ENCODE data around the gene NSUN4.
A peak's percentile ranks its signal among the peaks of the same experiment; 100 is the strongest.

NSUN4 gene

GRCh38 chr1:46394108-46394871, 53.7 kb downstream of the NSUN4 start, which contains the start of gene FAAH:
Gene FAAH, plus strand, starts transcription at chr1:46394317. Its CDS starts 32 bp downstream, at chr1:46394349.
- no peaks in the 10 kb centered on the region for H3K36me3 ChIP-seq
- no peak for TF ChIP-seq CTCF (IDR thresholded peaks at IDR 0.05)
- H3K27me3 ChIP-seq: peaks cover 16% of the 10 kb centered on the region
- H3K27ac ChIP-seq: peak within 1 kb of the TSS; percentile 34
- peak within 1 kb of the TSS; percentile 64 to 65 for H3K4me3 ChIP-seq (ENCODE audit: low read depth in 1 of 2, low read length in 1 of 2)
- no peaks in the 10 kb centered on the region for H3K9me3 ChIP-seq
- peaks cover 17 to 18% of the 10 kb centered on the region in 2 experiments for H3K4me1 ChIP-seq (ENCODE audit: control insufficient read depth in 1 of 2, insufficient read depth in 1 of 2, low read depth in 1 of 2, low read length in 1 of 2)

- Histone ChIP-seq H3K36me3 (no peaks in the 10 kb centered on the region), H3K27me3 (peaks cover 16% of the 10 kb centered on the region), H3K27ac (no peak overlapping the region), H3K4me1 (ENCODE audit: control insufficient read depth in 1 of 2, insufficient read depth in 1 of 2, low read depth in 1 of 2, low read length in 1 of 2) (peaks cover 17 to 18% of the 10 kb centered on the region in 2 experiments), H3K4me3 (ENCODE audit: low read depth in 1 of 2, low read length in 1 of 2) (peak overlapping the region; percentile 64 to 65), H3K9me3 (no peaks in the 10 kb centered on the region)
- TF ChIP-seq CTCF (IDR thresholded peaks at IDR 0.05): no peak
These were observed 54.4 kb downstream of the NSUN4 start for GRCh38 chr1:46394872-46395465.

DNA sequence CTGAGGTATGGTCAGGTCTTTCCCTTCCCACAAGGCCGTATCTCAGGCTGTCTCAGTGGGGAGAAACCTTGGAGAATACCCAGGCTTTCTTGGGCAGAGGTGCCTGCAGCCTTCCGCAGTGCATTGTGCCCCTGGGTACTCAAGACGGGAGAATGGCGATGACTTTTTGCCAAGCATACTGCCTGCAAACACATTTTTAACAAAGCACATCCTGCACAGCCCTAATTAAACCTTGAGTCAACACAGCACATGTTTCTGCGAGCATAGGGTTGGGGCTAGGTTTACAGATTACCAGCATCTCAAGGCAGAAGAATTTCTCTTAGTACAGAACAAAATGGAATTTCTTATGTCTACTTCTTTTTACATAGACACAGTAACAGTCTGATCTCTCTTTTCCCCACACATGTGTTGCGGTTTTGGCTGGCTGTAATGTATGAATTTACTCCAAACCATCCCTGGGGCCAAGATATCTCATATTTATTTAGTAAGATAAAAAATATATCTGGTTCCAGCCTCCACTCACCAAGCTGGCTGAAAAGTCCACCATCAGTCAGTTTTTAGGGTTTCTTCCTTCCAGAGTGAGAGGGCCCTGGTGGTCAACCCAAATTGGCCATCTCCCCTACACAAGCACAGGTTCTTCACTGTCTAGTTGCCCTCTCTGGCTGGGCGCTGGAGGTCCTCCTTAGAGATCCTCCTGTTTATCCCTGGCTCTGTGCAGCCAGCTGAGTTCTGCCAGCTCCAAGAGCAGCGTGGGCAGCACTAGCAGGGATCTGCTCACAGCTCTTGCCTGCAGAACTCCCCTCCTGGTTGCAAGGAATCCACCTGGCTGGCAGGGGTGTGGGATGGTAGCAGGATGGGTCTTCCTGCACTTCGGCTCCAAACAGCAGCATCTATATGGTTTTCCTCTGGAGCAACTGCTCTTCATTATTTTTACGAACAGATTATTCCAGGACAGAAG, 56.1 kb downstream of the NSUN4 start:
- TF ChIP-seq CTCF (IDR thresholded peaks at IDR 0.05): no peak
- Histone ChIP-seq H3K4me1 (ENCODE audit: control insufficient read depth in 1 of 2, insufficient read depth in 1 of 2, low read depth in 1 of 2, low read length in 1 of 2) (peaks cover 23 to 33% of the 10 kb centered on the region in 2 experiments), H3K27me3 (peaks cover 16% of the 10 kb centered on the region), H3K36me3 (no peaks in the 10 kb centered on the region), H3K4me3 (ENCODE audit: low read depth in 1 of 2, low read length in 1 of 2) (no peak overlapping the region), H3K9me3 (no peaks in the 10 kb centered on the region), H3K27ac (no peak overlapping the region)

DNA sequence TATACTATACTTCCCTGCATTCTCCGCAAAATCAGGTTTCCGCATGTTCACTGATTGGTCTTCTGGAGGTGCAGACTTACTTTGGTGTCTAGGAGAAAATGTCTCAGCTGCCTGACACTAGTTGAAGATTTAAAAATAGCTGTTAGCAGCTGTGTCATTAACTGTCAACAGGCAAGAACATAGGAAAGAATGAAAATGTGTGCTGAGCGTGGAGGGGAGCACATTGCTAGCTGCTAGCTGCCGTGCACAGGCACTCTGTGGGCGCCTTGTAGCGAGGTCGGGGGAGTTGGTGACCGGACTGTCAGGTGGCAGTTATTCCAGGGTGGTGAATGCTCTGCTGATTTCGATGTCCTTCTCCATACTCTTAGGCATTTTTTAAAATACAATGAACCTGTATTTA, 58.7 kb downstream of the NSUN4 start:
- Histone ChIP-seq H3K9me3 (no peaks in the 10 kb centered on the region), H3K27ac (no peak overlapping the region), H3K36me3 (no peaks in the 10 kb centered on the region), H3K4me3 (ENCODE audit: low read depth in 1 of 2, low read length in 1 of 2) (no peak overlapping the region), H3K4me1 (ENCODE audit: control insufficient read depth in 1 of 2, insufficient read depth in 1 of 2, low read depth in 1 of 2, low read length in 1 of 2) (peaks cover 26 to 40% of the 10 kb centered on the region in 2 experiments), H3K27me3 (peaks cover 8% of the 10 kb centered on the region)
- no peak for TF ChIP-seq CTCF (IDR thresholded peaks at IDR 0.05)

DNA sequence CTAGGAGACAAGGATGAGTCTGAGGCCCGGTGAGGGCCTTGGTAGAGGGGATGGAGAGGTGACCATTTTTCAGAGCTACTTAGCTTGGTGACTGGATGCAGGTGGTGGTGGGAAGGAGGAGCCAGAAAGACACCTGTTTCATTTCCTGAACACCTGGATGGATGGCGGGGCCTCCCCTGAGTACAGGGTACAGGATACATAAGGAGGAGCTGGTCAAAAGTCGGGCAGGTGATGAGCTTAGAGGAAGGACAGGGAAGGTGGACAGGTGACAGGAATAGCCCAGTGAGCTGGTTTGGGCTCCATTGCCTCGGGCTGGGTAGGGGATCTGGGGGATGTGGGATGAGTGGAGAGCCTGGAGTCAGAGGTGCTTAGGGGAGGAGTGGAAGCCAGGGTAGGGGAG, 59.8 kb downstream of the NSUN4 start:
- Histone ChIP-seq H3K27me3 (no peaks in the 10 kb centered on the region), H3K27ac (peak overlapping the region; percentile 33), H3K9me3 (no peaks in the 10 kb centered on the region), H3K4me1 (ENCODE audit: control insufficient read depth in 1 of 2, insufficient read depth in 1 of 2, low read depth in 1 of 2, low read length in 1 of 2) (peaks cover 21 to 40% of the 10 kb centered on the region in 2 experiments), H3K36me3 (no peaks in the 10 kb centered on the region), H3K4me3 (ENCODE audit: low read depth in 1 of 2, low read length in 1 of 2) (no peak overlapping the region)
- no peak for TF ChIP-seq CTCF (IDR thresholded peaks at IDR 0.05)
